Measurements from ENCODE around the gene ZC2HC1C.

DNA sequence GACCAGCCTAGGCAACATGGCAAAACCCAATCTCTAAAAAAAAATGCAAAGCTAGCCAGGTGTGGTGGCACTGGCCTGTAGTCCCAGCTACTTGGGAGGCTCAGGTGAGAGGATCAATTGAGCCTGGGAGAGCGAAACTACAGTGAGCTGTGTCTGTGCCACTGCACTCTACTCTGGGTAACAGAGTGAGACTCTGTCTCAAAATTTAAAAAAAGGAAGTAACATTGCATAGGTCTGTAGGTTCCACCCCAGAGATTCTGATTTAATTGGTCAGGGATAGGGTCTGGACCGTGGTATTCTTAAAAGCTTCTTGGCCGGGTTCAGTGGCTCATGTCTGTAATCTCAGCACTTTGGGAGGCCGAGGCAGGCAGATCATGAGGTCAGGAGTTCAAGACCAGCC lies 26.2 kb downstream of the ZC2HC1C start:
- TF ChIP-seq, protein P1, sequence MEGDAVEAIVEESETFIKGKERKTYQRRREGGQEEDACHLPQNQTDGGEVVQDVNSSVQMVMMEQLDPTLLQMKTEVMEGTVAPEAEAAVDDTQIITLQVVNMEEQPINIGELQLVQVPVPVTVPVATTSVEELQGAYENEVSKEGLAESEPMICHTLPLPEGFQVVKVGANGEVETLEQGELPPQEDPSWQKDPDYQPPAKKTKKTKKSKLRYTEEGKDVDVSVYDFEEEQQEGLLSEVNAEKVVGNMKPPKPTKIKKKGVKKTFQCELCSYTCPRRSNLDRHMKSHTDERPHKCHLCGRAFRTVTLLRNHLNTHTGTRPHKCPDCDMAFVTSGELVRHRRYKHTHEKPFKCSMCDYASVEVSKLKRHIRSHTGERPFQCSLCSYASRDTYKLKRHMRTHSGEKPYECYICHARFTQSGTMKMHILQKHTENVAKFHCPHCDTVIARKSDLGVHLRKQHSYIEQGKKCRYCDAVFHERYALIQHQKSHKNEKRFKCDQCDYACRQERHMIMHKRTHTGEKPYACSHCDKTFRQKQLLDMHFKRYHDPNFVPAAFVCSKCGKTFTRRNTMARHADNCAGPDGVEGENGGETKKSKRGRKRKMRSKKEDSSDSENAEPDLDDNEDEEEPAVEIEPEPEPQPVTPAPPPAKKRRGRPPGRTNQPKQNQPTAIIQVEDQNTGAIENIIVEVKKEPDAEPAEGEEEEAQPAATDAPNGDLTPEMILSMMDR (conservative IDR thresholded peaks at IDR 0.05; ENCODE audit: low read depth in 2 of 2) = no peak
- TF ChIP-seq EZH2 (IDR thresholded peaks at IDR 0.05; ENCODE audit: low read depth, unreplicated experiment) = no peak
- no peak for TF ChIP-seq EZH2phosphoT487 (IDR thresholded peaks at IDR 0.05; ENCODE audit: unreplicated experiment)
- TF ChIP-seq POLR2AphosphoS5 (IDR thresholded peaks at IDR 0.05; ENCODE audit: low read depth) = no peak
- no peak for TF ChIP-seq CREB1 (CRISPR knock-in tag; IDR thresholded peaks at IDR 0.05; ENCODE audit: low read depth)
- no peak for TF ChIP-seq ZNF331 (CRISPR knock-in tag; IDR thresholded peaks at IDR 0.05; ENCODE audit: low read depth)
- no peak for TF ChIP-seq JUNB (IDR thresholded peaks at IDR 0.05; ENCODE audit: unreplicated experiment)
- TF ChIP-seq, protein P2, sequence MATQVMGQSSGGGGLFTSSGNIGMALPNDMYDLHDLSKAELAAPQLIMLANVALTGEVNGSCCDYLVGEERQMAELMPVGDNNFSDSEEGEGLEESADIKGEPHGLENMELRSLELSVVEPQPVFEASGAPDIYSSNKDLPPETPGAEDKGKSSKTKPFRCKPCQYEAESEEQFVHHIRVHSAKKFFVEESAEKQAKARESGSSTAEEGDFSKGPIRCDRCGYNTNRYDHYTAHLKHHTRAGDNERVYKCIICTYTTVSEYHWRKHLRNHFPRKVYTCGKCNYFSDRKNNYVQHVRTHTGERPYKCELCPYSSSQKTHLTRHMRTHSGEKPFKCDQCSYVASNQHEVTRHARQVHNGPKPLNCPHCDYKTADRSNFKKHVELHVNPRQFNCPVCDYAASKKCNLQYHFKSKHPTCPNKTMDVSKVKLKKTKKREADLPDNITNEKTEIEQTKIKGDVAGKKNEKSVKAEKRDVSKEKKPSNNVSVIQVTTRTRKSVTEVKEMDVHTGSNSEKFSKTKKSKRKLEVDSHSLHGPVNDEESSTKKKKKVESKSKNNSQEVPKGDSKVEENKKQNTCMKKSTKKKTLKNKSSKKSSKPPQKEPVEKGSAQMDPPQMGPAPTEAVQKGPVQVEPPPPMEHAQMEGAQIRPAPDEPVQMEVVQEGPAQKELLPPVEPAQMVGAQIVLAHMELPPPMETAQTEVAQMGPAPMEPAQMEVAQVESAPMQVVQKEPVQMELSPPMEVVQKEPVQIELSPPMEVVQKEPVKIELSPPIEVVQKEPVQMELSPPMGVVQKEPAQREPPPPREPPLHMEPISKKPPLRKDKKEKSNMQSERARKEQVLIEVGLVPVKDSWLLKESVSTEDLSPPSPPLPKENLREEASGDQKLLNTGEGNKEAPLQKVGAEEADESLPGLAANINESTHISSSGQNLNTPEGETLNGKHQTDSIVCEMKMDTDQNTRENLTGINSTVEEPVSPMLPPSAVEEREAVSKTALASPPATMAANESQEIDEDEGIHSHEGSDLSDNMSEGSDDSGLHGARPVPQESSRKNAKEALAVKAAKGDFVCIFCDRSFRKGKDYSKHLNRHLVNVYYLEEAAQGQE (IDR thresholded peaks at IDR 0.05; ENCODE audit: unreplicated experiment) = no peak
- TF ChIP-seq, protein P3, sequence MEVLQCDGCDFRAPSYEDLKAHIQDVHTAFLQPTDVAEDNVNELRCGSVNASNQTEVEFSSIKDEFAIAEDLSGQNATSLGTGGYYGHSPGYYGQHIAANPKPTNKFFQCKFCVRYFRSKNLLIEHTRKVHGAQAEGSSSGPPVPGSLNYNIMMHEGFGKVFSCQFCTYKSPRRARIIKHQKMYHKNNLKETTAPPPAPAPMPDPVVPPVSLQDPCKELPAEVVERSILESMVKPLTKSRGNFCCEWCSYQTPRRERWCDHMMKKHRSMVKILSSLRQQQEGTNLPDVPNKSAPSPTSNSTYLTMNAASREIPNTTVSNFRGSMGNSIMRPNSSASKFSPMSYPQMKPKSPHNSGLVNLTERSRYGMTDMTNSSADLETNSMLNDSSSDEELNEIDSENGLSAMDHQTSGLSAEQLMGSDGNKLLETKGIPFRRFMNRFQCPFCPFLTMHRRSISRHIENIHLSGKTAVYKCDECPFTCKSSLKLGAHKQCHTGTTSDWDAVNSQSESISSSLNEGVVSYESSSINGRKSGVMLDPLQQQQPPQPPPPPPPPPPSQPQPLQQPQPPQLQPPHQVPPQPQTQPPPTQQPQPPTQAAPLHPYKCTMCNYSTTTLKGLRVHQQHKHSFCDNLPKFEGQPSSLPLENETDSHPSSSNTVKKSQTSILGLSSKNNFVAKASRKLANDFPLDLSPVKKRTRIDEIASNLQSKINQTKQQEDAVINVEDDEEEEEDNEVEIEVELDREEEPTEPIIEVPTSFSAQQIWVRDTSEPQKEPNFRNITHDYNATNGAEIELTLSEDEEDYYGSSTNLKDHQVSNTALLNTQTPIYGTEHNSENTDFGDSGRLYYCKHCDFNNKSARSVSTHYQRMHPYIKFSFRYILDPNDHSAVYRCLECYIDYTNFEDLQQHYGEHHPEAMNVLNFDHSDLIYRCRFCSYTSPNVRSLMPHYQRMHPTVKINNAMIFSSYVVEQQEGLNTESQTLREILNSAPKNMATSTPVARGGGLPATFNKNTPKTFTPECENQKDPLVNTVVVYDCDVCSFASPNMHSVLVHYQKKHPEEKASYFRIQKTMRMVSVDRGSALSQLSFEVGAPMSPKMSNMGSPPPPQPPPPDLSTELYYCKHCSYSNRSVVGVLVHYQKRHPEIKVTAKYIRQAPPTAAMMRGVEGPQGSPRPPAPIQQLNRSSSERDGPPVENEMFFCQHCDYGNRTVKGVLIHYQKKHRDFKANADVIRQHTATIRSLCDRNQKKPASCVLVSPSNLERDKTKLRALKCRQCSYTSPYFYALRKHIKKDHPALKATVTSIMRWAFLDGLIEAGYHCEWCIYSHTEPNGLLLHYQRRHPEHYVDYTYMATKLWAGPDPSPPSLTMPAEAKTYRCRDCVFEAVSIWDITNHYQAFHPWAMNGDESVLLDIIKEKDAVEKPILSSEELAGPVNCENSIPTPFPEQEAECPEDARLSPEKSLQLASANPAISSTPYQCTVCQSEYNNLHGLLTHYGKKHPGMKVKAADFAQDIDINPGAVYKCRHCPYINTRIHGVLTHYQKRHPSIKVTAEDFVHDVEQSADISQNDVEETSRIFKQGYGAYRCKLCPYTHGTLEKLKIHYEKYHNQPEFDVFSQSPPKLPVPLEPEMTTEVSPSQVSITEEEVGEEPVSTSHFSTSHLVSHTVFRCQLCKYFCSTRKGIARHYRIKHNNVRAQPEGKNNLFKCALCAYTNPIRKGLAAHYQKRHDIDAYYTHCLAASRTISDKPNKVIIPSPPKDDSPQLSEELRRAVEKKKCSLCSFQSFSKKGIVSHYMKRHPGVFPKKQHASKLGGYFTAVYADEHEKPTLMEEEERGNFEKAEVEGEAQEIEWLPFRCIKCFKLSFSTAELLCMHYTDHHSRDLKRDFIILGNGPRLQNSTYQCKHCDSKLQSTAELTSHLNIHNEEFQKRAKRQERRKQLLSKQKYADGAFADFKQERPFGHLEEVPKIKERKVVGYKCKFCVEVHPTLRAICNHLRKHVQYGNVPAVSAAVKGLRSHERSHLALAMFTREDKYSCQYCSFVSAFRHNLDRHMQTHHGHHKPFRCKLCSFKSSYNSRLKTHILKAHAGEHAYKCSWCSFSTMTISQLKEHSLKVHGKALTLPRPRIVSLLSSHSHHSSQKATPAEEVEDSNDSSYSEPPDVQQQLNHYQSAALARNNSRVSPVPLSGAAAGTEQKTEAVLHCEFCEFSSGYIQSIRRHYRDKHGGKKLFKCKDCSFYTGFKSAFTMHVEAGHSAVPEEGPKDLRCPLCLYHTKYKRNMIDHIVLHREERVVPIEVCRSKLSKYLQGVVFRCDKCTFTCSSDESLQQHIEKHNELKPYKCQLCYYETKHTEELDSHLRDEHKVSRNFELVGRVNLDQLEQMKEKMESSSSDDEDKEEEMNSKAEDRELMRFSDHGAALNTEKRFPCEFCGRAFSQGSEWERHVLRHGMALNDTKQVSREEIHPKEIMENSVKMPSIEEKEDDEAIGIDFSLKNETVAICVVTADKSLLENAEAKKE (CRISPR knock-in tag; IDR thresholded peaks at IDR 0.05) = no peak
- TF ChIP-seq ZNF114 (CRISPR knock-in tag; IDR thresholded peaks at IDR 0.05) = no peak
- no peak for TF ChIP-seq STAT1 (IDR thresholded peaks at IDR 0.05; ENCODE audit: unreplicated experiment)
- TF ChIP-seq NANOG (IDR thresholded peaks at IDR 0.05; ENCODE audit: borderline replicate concordance) = no peak
- TF ChIP-seq, protein P4, sequence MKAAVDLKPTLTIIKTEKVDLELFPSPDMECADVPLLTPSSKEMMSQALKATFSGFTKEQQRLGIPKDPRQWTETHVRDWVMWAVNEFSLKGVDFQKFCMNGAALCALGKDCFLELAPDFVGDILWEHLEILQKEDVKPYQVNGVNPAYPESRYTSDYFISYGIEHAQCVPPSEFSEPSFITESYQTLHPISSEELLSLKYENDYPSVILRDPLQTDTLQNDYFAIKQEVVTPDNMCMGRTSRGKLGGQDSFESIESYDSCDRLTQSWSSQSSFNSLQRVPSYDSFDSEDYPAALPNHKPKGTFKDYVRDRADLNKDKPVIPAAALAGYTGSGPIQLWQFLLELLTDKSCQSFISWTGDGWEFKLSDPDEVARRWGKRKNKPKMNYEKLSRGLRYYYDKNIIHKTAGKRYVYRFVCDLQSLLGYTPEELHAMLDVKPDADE (IDR thresholded peaks at IDR 0.05) = no peak
